NCI-H460 (cell line): ENCODE measurements around the gene CNTNAP2. TPM values are rescaled to one million over a fixed set of nuclear protein-coding genes. Genes with fewer than 3 reads are reported as not detected.

Experiments used
- DNase-seq: peaks from one replicate; pipeline ENCODE4 v3.0.0-alpha.2; 2016; ENCODE audit warnings: low read depth; ENCODE audit errors: extremely low read depth
- total RNA-seq: library from RNA; depleted of rRNA; stranded (reverse); fragments of >200 nt; shearing (Covaris generic); gene quantifications from 2 replicates; pipeline ENCODE4 v1.2.3, GENCODE V29; 2014

The CNTNAP2 gene
- total RNA-seq, 1 experiment from 2014 or later: 0.15 TPM

- DNase-seq: no peak
Observed at GRCh38 chr7:146735992-146736391, 619.4 kb downstream of the CNTNAP2 start.

- DNase-seq: peak; percentile 7
Observed at GRCh38 chr7:146736446-146737190, 620.0 kb downstream of the CNTNAP2 start.

- no peak for DNase-seq
Observed at GRCh38 chr7:146740039-146740438, 623.4 kb downstream of the CNTNAP2 start.

GRCh38 chr7:146741911-146742310, 625.3 kb downstream of the CNTNAP2 start:
- no peak for DNase-seq

- DNase-seq: no peak
Observed at GRCh38 chr7:146754385-146754784, 637.8 kb downstream of the CNTNAP2 start.

GRCh38 chr7:146755585-146755984, 639.0 kb downstream of the CNTNAP2 start:
- DNase-seq: no peak

GRCh38 chr7:146764458-146764857, 647.9 kb downstream of the CNTNAP2 start:
- no peak for DNase-seq

GRCh38 chr7:146768957-146769356, 652.4 kb downstream of the CNTNAP2 start:
- DNase-seq: no peak

GRCh38 chr7:146772601-146773000, 656.0 kb downstream of the CNTNAP2 start:
- peak; percentile 6 for DNase-seq

GRCh38 chr7:146773506-146773905, 656.9 kb downstream of the CNTNAP2 start:
- DNase-seq: peak; percentile 91

GRCh38 chr7:146781352-146782116, 664.9 kb downstream of the CNTNAP2 start:
- no peak for DNase-seq

GRCh38 chr7:146787266-146787665, 670.7 kb downstream of the CNTNAP2 start:
- DNase-seq: no peak

GRCh38 chr7:146788008-146788407, 671.4 kb downstream of the CNTNAP2 start:
- no peak for DNase-seq

- peak; percentile 52 for DNase-seq
Observed at GRCh38 chr7:146791344-146792285, 675.0 kb downstream of the CNTNAP2 start.

GRCh38 chr7:146804620-146805019, 688.0 kb downstream of the CNTNAP2 start:
- no peak for DNase-seq

GRCh38 chr7:146805082-146805481, 688.5 kb downstream of the CNTNAP2 start:
- peak; percentile 45 for DNase-seq

GRCh38 chr7:146826329-146826728, 709.7 kb downstream of the CNTNAP2 start:
- no peak for DNase-seq

- DNase-seq: no peak
Observed at GRCh38 chr7:146830686-146831085, 714.1 kb downstream of the CNTNAP2 start.

- no peak for DNase-seq
Observed at GRCh38 chr7:146831875-146832274, 715.3 kb downstream of the CNTNAP2 start.

GRCh38 chr7:146844405-146844804, 727.8 kb downstream of the CNTNAP2 start:
- DNase-seq: no peak

GRCh38 chr7:146858690-146859089, 742.1 kb downstream of the CNTNAP2 start:
- DNase-seq: no peak
